Lung (tissue), 12 donors: ENCODE data around the gene DOP1A. TPM values are rescaled to one million over a fixed set of nuclear protein-coding genes. Genes with fewer than 3 reads are reported as not detected.

Experiments used
- ATAC-seq: fragments of 200-7000 bp; cut with Tn5 transposase; one replicate; pipeline ENCODE4 v1.9.1; 2020; ENCODE audit warnings: moderate number of reproducible peaks; ENCODE audit not compliant: insufficient read depth, low FRiP score
- DNase-seq, 3 donors: peaks; one replicate each; pipeline ENCODE4 v3.0.0-alpha.2; 2013 to 2017
- H3K27ac ChIP-seq, 2 donors: one replicate each; pipeline ENCODE4 v1.5.1; 2013; ENCODE audit warnings: mild to moderate bottlenecking in 2 of 2, moderate library complexity in 2 of 2, control low read depth in 1 of 2, inconsistent platforms in 1 of 2, low read depth in 1 of 2, low read length in 1 of 2
- H3K27me3 ChIP-seq, 3 donors: one replicate each; pipeline ENCODE4 v1.5.1; 2013; ENCODE audit warnings: low read length in 2 of 3; ENCODE audit not compliant: control insufficient read depth in 3 of 3, insufficient read depth in 3 of 3
- H3K36me3 ChIP-seq, 4 donors: one replicate each; pipeline ENCODE4 v1.5.1; 2013; ENCODE audit warnings: low read length in 4 of 4, mild to moderate bottlenecking in 1 of 4, moderate library complexity in 1 of 4; ENCODE audit not compliant: control insufficient read depth in 4 of 4, insufficient read depth in 4 of 4
- H3K4me1 ChIP-seq, 5 donors: one replicate each; pipeline ENCODE4 v1.5.1; 2013; ENCODE audit warnings: low read length in 5 of 5, mild to moderate bottlenecking in 2 of 5, moderate library complexity in 1 of 5; ENCODE audit not compliant: control insufficient read depth in 5 of 5, insufficient read depth in 5 of 5
- H3K4me3 ChIP-seq: one replicate; pipeline ENCODE4 v1.5.1; 2013; ENCODE audit warnings: mild to moderate bottlenecking, control low read depth, moderate library complexity
- H3K9ac ChIP-seq, 2 donors: one replicate each; pipeline ENCODE4 v1.5.1; 2013; ENCODE audit warnings: low read length in 2 of 2, control low read depth in 1 of 2; ENCODE audit not compliant: insufficient read depth in 1 of 2
- H3K9me3 ChIP-seq, 4 donors: one replicate each; pipeline ENCODE4 v1.5.1; 2013; ENCODE audit warnings: low read length in 3 of 4, mild to moderate bottlenecking in 1 of 4, moderate library complexity in 1 of 4; ENCODE audit not compliant: control insufficient read depth in 4 of 4, insufficient read depth in 3 of 4
- CTCF ChIP-seq: IDR thresholded peaks from 2 replicates; pipeline ENCODE4 v1.5.1; 2012; ENCODE audit warnings: mild to moderate bottlenecking; ENCODE audit errors: control extremely low read depth, extremely low read depth
- WGBS, 2 donors: extraction: QIAGEN DNeasy Blood & Tissue Kit; methylation state at CpG; one replicate each; pipeline ENCODE4 v1.1.7; 2013; 5-methylcytosine and 5-hydroxymethylcytosine counted together
- polyA plus RNA-seq, 2 donors: library from polyadenylated mRNA; stranded (reverse); fragments of 200-250 nt; gene quantifications; one replicate each; pipeline ENCODE4 v1.2.1, GENCODE V29; 2013
- total RNA-seq, 2 donors: library from RNA; depleted of rRNA in 1 of 2; stranded (reverse); fragments of >200 nt in 1 of 2; gene quantifications; one replicate each; pipeline ENCODE4 v1.2.1, GENCODE V29; 2014 to 2021
- donor health status: control.
- donor health status: control.
- donor health status: Bipolar disorder and iron deficiency.
- donor health status: healthy.
- donor health status: DM: yes; HTN: yes; CAD: no.

Gene DOP1A
- total and polyA plus RNA-seq, 4 donors, result 5.0 to 64.7 (median 13.1) TPM

- Histone ChIP-seq H3K9ac (no peak overlapping the region), H3K4me1 (no peaks in the 10 kb centered on the region), H3K27me3 (no peaks in the 10 kb centered on the region), H3K4me3 (no peak overlapping the region), H3K9me3 (no peaks in the 10 kb centered on the region), H3K36me3 (peaks cover 0 to 8% (median under 1%) of the 10 kb centered on the region in 4 donors), H3K27ac (no peak overlapping the region)
- TF ChIP-seq CTCF, result no peak
- DNase-seq (no peak), ATAC-seq (no peak)
- WGBS, 2 donors, result 90 to 93% methylated on average over 3 of the region's 3 CpGs
These were observed 13.8 kb upstream of the DOP1A start for GRCh38 chr6:83053678-83054077.

- no peaks in the 10 kb centered on the region for H3K27me3 ChIP-seq
- no peaks in the 10 kb centered on the region for H3K9me3 ChIP-seq
- H3K4me3 ChIP-seq, result no peak overlapping the region
- 36 to 47% methylated on average over 6 of the region's 6 CpGs for WGBS, 2 donors
- DNase-seq (peak; percentile 58 to 69 (median 65)), ATAC-seq (no peak)
- peak; percentile 48 for TF ChIP-seq CTCF
- no peak overlapping the region for H3K9ac ChIP-seq
- H3K4me1 ChIP-seq, result no peaks in the 10 kb centered on the region
- H3K36me3 ChIP-seq, result peaks cover 0 to 8% (median 2%) of the 10 kb centered on the region in 4 donors
- no peak overlapping the region for H3K27ac ChIP-seq
These were observed 12.0 kb upstream of the DOP1A start for GRCh38 chr6:83055366-83055964.

- WGBS, 2 donors, result 44 to 52% methylated on average over 4 of the region's 4 CpGs
- H3K4me1 ChIP-seq, result no peaks in the 10 kb centered on the region
- H3K9me3 ChIP-seq, result no peaks in the 10 kb centered on the region
- H3K36me3 ChIP-seq, result peaks cover 0 to 6% (median 2%) of the 10 kb centered on the region in 4 donors
- no peak overlapping the region for H3K4me3 ChIP-seq
- peak; percentile 65 for ATAC-seq
- TF ChIP-seq CTCF, result peak; percentile 31
- H3K27ac ChIP-seq, result no peak overlapping the region
- DNase-seq, result peak; percentile 32 to 64 (median 50)
- no peak overlapping the region for H3K9ac ChIP-seq
- H3K27me3 ChIP-seq, result no peaks in the 10 kb centered on the region
These were observed 9.7 kb upstream of the DOP1A start for GRCh38 chr6:83057705-83058321.
